ENCODE measurements around the gene DNAH7. TPM values are rescaled to one million over a fixed set of nuclear protein-coding genes. Genes with fewer than 3 reads are reported as not detected.

DNAH7 gene
- total and polyA plus RNA-seq, 2 donors (not counting 3 experiments of a cell fraction or from before 2014, with no cell fraction given) = 0.15 to 0.24 TPM

DNA sequence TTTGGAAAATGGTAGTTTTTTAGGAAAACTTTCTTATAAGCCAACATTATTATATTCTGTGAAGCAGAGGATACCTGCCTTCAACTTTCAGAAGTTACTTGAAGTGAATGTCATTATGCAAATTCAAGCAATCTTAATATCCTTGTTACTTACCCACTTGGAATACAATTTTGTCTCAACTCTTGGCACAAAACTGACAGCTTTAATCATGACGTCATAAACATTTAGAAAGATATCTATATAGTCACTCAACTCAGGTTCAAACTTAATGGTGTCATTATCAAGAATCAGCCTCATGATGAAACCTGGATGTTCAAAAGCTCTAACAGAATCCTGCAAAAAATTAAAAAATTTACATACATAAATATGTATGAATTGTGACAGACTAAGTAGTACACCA is 68.1 kb downstream of the DNAH7 start:
- TF ChIP-seq JUN (IDR thresholded peaks at IDR 0.05; ENCODE audit: borderline replicate concordance, insufficient read depth, insufficient read length, low read depth) (no peak), POLR2AphosphoS5 (IDR thresholded peaks at IDR 0.05; ENCODE audit: insufficient read depth, low read depth, low read length) (no peak), GATA2 (IDR thresholded peaks at IDR 0.05; ENCODE audit: insufficient read depth, insufficient read length, low read depth, low read length) (no peak), POLR2A (IDR thresholded peaks at IDR 0.05; ENCODE audit: low read depth, low read length) (no peak), MYC (IDR thresholded peaks at IDR 0.05; ENCODE audit: low read depth, low read length) (no peak), FOS (IDR thresholded peaks at IDR 0.05; ENCODE audit: borderline replicate concordance, insufficient read depth, low read length) (no peak)
- Histone ChIP-seq H3K27ac (ENCODE audit: insufficient read depth, low read depth, low read length) (no peak overlapping the region), H4K20me1 (replicated peaks; ENCODE audit: control insufficient read depth, extremely low read depth, insufficient read depth, low read length) (no peaks in the 10 kb centered on the region), H3K9ac (replicated peaks; ENCODE audit: extremely low read depth, insufficient read depth, low read length) (no peak overlapping the region), H3K4me1 (ENCODE audit: control insufficient read depth, extremely low read depth, insufficient read depth, low read length) (no peaks in the 10 kb centered on the region), H2AFZ (ENCODE audit: low read depth, low read length) (no peak overlapping the region), H3K27me3 (ENCODE audit: control insufficient read depth in 2 of 2, insufficient read depth in 2 of 2, low read length in 2 of 2) (no peaks in the 10 kb centered on the region), H3K36me3 (ENCODE audit: control insufficient read depth in 2 of 2, extremely low read depth in 1 of 2, insufficient read depth in 2 of 2, low read length in 2 of 2) (no peaks in the 10 kb centered on the region), H3K9me1 (replicated peaks; ENCODE audit: control insufficient read depth, extremely low read depth, insufficient read depth, low read length) (no peaks in the 10 kb centered on the region), H3K4me2 (ENCODE audit: insufficient read depth, low read length) (no peak overlapping the region), H3K4me3 (replicated peaks in 1 of 3; ENCODE audit: insufficient read depth in 1 of 3, low read depth in 1 of 3, low read length in 3 of 3) (no peak overlapping the region), H3K79me2 (ENCODE audit: control insufficient read depth, insufficient read depth, low read length) (no peaks in the 10 kb centered on the region), H3K9me3 (replicated peaks; ENCODE audit: control insufficient read depth, insufficient read depth, low read length) (no peaks in the 10 kb centered on the region)
- ChIA-PET CTCF (no interaction called here), POLR2A (no interaction called here)
- BruUV-seq (replicated peaks) = no TSS peak
- no peak for FAIRE-seq
- intact Hi-C loops (cut with micrococcal nuclease) = no loop called here
- no peak for DNase-seq (ENCODE audit: low read depth, low spot score)
- dilution Hi-C loops (cut with MboI; ENCODE audit: extremely low pct_ligation_motif_present, low sequenced_read_pairs) = no loop called here

DNA sequence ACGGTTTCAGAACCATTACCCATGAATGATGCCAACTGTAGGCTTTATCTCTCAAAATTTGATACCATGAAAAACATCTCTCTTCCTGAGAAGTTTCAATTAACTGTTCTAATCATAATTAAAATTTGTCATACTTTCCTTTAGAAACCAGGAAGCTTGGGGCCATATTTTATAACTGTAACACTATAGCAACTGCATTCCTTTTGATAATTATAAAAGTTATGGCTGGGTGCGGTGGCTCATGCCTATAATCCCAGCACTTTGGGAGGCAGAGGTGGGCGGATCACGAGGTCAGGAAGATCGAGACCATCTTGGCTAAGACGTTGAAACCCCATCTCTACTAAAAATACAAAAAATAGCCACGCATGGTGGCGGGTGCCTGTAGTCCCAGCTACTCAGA is 70.6 kb downstream of the DNAH7 start:
- Histone ChIP-seq H4K20me1 (replicated peaks; ENCODE audit: control insufficient read depth, extremely low read depth, insufficient read depth, low read length) (no peaks in the 10 kb centered on the region), H3K4me2 (ENCODE audit: insufficient read depth, low read length) (no peak overlapping the region), H3K4me1 (ENCODE audit: control insufficient read depth, extremely low read depth, insufficient read depth, low read length) (no peaks in the 10 kb centered on the region), H3K79me2 (ENCODE audit: control insufficient read depth, insufficient read depth, low read length) (no peaks in the 10 kb centered on the region), H3K27ac (ENCODE audit: insufficient read depth, low read depth, low read length) (no peak overlapping the region), H3K36me3 (ENCODE audit: control insufficient read depth in 2 of 2, extremely low read depth in 1 of 2, insufficient read depth in 2 of 2, low read length in 2 of 2) (no peaks in the 10 kb centered on the region), H3K9me3 (replicated peaks; ENCODE audit: control insufficient read depth, insufficient read depth, low read length) (no peaks in the 10 kb centered on the region), H3K9me1 (replicated peaks; ENCODE audit: control insufficient read depth, extremely low read depth, insufficient read depth, low read length) (no peaks in the 10 kb centered on the region), H3K9ac (replicated peaks; ENCODE audit: extremely low read depth, insufficient read depth, low read length) (no peak overlapping the region), H2AFZ (ENCODE audit: low read depth, low read length) (no peak overlapping the region), H3K4me3 (replicated peaks in 1 of 3; ENCODE audit: insufficient read depth in 1 of 3, low read depth in 1 of 3, low read length in 3 of 3) (no peak overlapping the region), H3K27me3 (ENCODE audit: control insufficient read depth in 2 of 2, insufficient read depth in 2 of 2, low read length in 2 of 2) (no peaks in the 10 kb centered on the region)
- ChIA-PET CTCF (no interaction called here), POLR2A (no interaction called here)
- DNase-seq (ENCODE audit: low read depth, low spot score) = no peak
- no peak for TF ChIP-seq EZH2 (IDR thresholded peaks at IDR 0.05; ENCODE audit: borderline replicate concordance, low read depth, low read length, severe bottlenecking)
- TF ChIP-seq MYC (IDR thresholded peaks at IDR 0.05; ENCODE audit: low read depth, low read length) = no peak
- intact Hi-C loops (cut with micrococcal nuclease) (no loop called here), dilution Hi-C loops (cut with MboI; ENCODE audit: extremely low pct_ligation_motif_present, low sequenced_read_pairs) (no loop called here)
- no TSS peak for BruUV-seq (replicated peaks)
- no peak for FAIRE-seq
